ENCODE results near the gene HLA-F.
A peak's percentile ranks its signal among the peaks of the same experiment; 100 is the strongest.

The HLA-F gene

DNA sequence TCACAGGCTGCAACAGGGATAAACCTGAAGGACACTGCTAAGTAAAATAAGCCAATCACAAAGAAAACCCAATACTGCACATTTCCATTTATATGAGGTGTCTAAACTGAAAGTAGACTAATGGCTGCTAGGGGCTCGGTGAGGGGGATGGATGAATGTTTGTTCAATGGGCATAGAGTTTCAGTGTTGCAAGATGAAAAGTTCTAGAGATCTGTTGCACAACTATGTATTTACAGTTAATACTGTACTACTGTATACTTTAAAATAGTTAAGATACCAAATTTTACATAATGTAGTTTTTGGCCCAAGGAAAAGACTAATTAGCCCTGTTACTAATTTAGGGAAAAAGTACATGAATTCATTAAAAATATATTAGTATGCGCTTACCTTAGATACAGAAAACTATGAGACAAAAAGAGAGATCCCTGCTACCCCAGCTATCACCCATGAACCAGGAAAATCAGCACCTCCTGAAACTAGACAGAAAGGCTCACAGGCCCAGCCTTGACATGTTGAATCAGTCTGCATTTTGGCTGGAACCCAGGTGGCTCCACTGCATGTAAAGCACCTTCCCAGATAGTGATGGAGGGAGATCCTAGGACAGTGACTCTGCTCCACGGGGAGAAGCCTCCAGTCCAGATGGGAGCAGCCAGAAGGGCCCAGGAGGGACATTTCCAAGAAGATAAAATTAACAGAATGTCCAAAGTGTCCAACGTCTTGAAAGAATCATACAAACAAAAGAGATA lies 16.1 kb downstream of the HLA-F start:
- no peak for DNase-seq
- in situ Hi-C loops (cut with HindIII; ENCODE audit: low pct_ligation_motif_present, low pct_unique_long_range_greater_than_20kb, low sequenced_read_pairs): no loop called here

DNA sequence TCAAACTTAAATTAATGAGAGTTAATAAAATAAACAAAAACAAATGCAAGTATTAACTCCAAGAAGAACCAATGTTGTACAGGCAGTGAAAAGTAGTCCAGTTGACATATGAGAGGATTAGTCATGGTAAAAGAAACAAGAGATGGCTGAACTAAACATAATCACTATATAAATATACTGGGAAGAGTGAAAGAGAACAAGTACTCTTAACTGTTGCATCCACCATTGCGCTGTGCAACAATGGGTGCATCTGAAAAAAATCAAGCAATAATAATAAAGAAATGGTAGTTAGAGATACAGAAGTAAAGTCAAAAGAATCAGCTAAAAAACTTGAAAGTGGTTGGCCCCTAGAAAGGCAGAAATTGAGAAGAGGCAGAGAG lies 16.6 kb downstream of the HLA-F start:
- in situ Hi-C loops (cut with HindIII; ENCODE audit: low pct_ligation_motif_present, low pct_unique_long_range_greater_than_20kb, low sequenced_read_pairs): no loop called here
- DNase-seq: no peak

DNA sequence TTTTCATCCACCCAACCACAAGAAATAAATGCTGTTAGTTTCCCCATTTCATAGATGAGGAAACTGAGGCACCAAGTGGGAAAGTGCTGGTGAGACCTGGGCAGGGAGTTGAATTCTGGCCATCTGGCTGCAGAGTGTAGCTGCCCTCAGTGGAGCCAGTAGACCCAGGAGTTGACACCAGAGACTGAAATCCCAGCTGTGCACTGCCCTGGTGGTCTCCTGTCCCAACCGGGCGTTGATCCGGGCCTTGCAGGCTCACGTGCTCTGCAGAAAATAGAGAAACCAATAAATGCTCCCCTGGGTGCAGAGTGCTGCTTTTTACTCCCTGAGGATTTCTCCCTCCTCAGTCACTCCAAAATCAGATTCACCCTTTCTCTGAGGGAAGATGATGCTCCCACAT lies 18.4 kb downstream of the HLA-F start:
- no peak for DNase-seq
- in situ Hi-C loops (cut with HindIII; ENCODE audit: low pct_ligation_motif_present, low pct_unique_long_range_greater_than_20kb, low sequenced_read_pairs): no loop called here

DNA sequence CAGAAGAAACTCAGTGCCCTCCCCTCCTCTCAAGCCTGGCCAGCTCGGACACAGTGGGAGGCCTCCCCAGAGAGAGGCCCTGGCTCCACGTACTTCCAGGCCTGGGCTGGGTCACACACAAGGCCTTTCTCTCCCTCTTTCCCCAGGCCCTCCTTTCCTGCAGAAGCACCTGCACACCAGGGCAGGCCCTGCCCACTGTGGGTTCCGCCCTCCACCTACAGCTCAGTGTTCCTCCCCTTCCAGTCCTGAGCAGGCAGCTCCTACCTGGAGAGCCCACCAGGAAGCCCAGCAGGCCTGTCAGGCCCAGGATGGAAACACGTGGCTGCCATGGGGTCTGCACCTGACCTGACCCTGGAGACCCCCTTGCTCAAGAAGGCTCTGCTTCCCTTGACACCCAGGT lies 18.9 kb downstream of the HLA-F start:
- DNase-seq: no peak
- in situ Hi-C loops (cut with HindIII; ENCODE audit: low pct_ligation_motif_present, low pct_unique_long_range_greater_than_20kb, low sequenced_read_pairs): no loop called here

DNA sequence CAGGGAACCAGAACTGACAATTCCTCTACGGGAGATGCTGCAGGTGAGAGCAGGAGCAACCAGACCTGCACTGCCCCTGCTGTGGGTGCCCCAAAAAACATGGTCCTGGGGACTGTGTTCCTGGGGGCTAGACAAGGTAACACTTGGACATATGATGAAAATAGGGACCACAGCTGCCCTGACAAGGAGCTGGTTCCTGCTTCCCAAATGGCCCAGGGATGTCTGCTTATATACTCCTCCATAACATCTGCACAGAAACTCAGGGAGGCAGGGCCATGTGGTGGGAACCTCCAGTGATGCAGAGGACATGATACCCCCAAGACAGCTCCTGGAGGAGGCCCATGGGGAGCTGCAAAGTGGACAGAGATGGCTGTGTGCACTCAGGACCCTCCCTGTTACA lies 19.8 kb downstream of the HLA-F start:
- DNase-seq: no peak
- in situ Hi-C loops (cut with HindIII; ENCODE audit: low pct_ligation_motif_present, low pct_unique_long_range_greater_than_20kb, low sequenced_read_pairs): no loop called here

DNA sequence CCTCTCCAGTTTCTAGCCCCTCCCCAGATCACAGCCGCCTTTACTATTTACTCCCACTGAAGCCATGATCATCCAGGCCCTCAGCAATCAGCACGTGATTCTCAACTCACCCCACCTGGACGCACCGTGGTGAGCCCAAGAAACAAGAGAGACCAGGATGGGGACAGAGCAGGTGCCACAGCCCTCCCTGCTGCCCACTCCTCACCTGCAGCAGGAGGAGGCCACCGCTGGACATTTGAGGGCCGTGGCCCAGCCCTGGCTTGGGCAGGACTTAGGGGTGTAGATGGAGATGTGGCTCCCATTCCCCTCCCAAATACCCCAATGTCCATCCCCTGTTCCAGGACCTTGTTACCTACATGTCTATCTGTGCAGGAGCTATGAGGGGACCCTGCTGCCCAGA lies 20.3 kb downstream of the HLA-F start:
- in situ Hi-C loops (cut with HindIII; ENCODE audit: low pct_ligation_motif_present, low pct_unique_long_range_greater_than_20kb, low sequenced_read_pairs): no loop called here
- no peak for DNase-seq

DNA sequence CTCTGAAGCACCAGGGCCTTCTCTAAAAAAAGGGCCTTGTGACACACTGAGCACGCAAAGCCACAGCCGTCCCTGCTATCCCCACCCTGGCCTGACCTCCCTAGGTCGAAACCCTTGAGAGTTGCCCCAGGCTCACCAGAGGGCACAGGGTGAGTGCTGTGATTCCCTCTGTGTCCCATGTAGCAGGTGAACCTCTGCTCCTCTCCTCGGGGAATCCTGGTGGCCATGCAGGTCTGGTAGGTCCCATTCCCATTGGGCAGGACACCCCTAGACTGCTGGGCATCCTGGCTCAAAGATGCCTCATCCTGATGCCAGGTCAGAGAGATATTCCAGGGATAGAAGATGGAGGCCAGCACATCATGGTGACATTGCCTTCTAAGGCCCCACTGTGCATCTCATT lies 20.9 kb downstream of the HLA-F start:
- in situ Hi-C loops (cut with HindIII; ENCODE audit: low pct_ligation_motif_present, low pct_unique_long_range_greater_than_20kb, low sequenced_read_pairs): no loop called here
- no peak for DNase-seq

DNA sequence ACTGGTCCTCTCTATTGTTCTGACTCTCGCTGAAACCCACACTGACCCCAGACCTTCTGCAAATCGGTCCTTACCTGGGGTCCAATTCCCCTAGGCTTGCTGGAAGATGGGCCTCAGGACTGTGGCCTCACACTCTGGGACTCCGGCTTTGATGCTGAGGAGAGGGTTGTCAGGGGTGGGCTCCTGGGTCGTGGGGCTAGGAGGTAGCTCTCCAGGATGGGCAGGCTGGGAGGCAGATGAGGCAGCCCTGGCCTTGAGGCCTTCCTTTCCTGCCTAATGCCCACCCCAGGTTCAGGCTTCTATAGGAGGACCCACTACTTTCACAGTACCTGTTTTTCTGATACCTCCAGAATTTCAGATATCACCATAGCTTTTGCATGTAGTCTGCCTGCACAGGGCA lies 21.4 kb downstream of the HLA-F start:
- in situ Hi-C loops (cut with HindIII; ENCODE audit: low pct_ligation_motif_present, low pct_unique_long_range_greater_than_20kb, low sequenced_read_pairs): no loop called here
- no peak for DNase-seq

DNA sequence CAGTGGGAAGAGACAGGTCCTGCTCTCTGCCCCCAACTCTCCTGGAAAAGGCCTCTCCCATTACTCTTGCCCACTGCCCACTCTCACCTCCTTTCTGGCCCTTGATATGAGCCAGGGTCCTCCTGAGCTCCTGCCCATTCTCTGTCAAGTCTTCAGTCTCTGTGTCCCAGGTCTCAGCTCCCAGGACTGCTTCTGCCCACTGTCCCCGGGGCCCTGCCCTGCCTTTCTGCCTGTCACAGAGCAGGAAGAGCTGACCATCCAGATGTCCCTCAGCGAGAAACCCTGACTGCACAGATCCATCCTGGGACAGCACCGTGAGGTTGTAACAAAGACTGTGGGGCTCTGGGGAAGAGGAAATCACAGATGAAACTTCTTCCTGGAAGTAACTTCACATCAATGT lies 22.2 kb downstream of the HLA-F start:
- in situ Hi-C loops (cut with HindIII; ENCODE audit: low pct_ligation_motif_present, low pct_unique_long_range_greater_than_20kb, low sequenced_read_pairs): no loop called here
- DNase-seq: no peak

DNA sequence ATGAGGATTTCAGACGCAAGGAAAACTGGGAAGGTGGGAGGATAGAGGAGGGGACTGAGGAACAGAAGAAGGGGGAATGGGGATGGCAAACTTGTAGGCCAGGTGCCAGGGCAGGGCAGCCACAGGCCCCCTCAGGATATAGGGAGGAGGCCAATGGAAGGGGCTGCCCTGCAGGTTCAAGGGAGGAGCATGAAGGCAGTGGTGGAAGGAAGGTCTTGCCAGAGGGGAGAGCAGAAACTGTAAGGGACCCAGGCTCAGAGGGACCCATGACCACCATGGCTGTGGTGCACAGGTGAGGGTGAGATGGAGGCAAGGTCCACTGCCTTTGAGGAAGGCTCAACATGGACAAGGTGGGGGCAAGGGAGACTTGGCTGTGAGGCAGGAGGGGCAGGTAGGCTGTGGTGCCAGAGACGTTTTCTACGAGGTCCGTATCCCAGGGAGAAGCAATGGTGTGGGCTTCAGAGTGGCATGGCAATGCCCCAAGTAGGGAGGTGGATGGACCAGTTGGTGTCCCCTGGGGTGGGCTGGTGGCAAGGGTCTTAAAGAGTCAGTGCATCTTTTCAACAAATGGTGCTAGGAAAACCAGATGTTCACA lies 22.7 kb downstream of the HLA-F start:
- in situ Hi-C loops (cut with HindIII; ENCODE audit: low pct_ligation_motif_present, low pct_unique_long_range_greater_than_20kb, low sequenced_read_pairs): no loop called here
- no peak for DNase-seq

DNA sequence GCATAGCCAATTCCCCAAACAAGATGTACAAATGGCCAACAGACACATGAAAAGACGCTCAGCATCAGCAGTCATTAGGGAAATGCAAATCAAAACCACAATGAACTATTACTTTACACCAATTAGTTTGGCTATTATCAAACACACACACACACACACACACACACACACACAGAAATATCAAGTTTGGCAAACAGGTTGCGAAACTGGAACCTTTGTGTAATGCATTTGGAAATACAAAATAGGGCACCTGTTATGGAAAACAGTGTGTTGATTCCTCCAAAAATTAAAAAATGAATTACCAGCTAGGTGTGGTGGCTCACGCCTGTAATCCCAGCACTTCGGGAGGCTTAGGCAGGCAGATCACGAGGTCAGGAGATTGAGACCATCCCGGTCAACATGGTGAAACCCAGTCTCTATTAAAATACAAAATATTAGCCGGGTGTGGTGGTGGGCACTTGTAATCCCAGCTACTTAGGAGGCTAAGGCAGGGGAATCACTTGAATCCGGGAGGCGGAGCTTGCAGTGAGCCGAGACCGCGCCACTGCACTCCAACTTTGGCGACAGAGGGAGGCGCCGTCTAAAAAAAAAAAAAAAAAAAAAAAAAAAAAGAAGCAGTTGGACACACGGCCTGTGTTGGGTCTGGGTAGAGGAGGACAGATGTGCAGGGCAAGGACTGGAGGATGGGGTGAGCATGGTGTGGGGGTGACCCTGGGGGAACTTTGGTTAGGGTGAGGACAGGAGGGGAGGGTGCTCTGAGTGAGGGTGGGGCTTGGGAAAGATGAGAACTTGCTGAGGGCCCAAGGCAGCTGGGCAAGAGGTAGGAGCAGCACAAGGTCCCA lies 23.8 kb downstream of the HLA-F start:
- in situ Hi-C loops (cut with HindIII; ENCODE audit: low pct_ligation_motif_present, low pct_unique_long_range_greater_than_20kb, low sequenced_read_pairs): no loop called here
- DNase-seq: no peak

DNA sequence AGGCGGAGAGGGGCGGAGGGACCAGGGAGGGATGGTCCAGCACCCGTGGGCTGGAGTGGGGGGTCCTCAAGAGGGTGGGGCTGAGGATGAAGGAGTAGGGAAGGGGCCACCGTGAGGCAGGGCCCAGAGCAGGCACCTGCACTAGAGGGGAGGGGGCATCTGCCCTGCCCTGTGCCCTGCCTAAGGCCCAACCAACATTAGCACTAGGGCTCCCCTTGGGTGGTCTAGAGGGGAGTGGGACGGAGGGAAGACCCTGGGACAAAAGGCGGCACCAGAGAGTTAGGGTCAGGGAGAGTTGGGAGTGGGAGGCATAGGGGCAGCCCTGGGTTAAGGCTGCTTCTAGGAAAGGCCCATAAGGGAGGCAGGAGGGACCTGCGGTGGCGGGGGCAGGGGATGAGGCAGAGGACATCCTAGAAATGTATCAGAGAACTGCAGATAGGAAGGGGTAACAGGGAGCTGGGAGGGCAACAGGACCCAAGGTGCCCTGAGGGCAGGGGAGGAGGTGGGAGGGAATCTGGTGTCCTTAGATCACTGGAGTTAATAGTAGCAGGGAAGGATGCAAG lies 24.5 kb downstream of the HLA-F start:
- in situ Hi-C loops (cut with HindIII; ENCODE audit: low pct_ligation_motif_present, low pct_unique_long_range_greater_than_20kb, low sequenced_read_pairs): no loop called here
- DNase-seq: no peak

DNA sequence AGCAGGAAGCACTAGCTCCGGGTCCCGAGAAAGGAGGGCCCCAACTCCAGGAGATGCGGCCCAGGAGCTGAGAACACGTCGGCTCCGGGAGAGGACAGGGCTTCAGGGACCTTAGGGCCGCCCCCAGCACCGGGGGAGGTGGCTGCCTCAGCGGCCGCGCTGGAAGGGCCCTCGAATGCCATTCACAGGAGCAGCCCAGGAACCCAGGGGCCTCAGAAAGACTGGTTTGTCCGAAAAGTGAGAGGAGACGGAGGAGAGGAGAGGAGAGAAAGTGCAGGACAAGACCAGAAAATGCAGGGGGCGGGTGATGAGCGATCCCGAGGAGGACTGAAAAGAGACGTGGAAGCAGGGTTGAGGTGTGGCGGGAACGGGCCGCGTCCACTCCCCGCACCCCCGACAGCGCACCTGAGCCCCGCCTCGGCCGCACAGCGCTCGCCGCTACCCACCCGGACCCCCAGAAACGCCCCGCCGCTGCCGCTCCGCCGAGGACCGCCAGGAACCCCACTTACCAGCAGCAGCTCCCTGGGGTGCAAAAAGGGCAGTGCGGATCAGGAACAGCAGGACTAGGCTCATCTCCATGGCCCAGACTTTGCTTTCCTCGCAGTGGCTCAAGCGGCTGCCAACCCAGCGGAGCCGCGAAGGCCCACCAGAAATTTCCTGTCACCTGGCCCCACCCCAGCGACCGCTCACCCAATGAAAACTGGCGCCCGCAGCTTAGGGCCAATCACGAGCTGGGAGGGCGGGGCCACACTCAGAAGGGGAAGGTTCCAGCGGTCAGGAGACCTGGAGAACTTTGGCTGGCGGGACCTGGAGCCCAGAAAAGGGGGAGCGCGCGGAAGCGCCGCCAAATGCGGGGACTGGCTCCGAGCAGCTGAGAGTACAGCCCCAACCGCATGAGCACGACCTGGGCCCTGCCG lies 25.4 kb downstream of the HLA-F start:
- peak; percentile 88 for DNase-seq
- in situ Hi-C loops (cut with HindIII; ENCODE audit: low pct_ligation_motif_present, low pct_unique_long_range_greater_than_20kb, low sequenced_read_pairs): no loop called here

DNA sequence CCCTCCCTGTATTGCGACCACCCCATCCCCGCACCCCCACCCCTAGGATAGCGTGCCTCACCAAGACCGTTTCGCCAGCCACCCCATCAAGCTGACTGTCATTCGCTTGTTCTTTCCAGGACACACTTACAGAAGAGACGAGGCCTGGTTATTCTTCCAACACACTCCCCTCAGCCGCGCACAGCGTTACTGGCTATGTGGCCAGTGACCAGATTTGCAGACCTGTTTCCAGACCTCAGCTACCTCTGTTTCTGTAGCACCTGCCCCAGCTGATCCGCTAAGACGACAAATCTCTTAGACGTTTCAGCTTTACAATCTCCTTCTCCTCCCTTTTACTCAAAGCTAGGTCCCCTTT lies 26.1 kb downstream of the HLA-F start:
- DNase-seq: no peak
- in situ Hi-C loops (cut with HindIII; ENCODE audit: low pct_ligation_motif_present, low pct_unique_long_range_greater_than_20kb, low sequenced_read_pairs): no loop called here

DNA sequence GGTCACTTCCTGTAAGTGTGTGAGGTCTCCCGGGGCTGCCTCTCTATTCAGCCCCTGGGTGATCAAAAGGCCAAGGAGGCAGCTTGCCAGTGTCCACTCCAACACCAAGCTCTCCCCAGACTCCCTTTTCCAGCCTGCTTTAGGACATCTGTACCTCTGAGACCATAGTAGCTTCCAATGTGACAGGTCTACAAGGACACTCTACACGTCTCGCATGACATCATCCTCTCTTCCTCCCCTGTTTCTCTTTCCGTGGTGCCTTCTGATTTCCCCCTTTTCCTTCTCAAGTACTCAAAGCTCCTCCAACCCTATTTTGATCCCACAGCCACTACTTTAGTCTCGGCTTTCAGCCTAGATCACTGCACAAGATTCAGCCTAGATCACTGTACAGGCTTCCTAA lies 26.4 kb downstream of the HLA-F start:
- in situ Hi-C loops (cut with HindIII; ENCODE audit: low pct_ligation_motif_present, low pct_unique_long_range_greater_than_20kb, low sequenced_read_pairs): no loop called here
- no peak for DNase-seq

DNA sequence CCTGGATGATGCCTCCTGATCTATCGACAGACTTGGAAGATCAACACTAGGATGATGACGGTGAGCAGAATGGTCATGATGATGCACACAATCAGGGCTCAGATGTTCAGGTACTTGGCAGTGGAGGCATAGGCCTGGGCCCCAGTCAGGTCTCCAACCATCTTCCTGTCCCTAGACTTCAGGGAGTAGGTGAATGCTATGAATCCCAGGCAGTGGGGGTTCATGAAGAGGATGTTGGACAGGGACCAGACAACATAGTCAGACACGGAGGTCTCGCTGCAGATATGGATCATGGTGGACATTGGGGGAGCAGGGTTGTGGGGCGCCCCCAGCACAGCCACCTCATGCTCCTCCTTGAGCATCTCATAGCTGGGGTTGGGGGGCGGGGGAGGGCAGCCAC lies 27.5 kb downstream of the HLA-F start:
- in situ Hi-C loops (cut with HindIII; ENCODE audit: low pct_ligation_motif_present, low pct_unique_long_range_greater_than_20kb, low sequenced_read_pairs): no loop called here

DNA sequence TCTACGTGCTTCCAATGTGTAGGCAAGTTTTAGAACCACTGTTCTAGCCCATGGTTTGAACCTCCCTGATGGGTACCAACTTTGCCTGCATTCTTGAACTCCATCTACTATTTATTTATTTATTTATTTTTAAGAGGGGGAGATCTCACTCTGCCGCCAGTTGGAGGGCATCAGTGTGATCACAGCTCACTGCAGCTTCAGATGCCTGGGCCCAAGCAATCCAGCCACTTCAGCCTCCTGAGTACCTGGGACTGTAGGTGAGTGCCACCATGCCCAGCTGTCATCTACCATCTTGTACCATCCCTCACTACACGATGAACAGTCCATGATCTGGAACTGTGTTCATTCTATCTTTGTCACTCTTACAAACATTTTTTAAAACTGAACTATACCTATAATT lies 28.2 kb downstream of the HLA-F start:
- DNase-seq: no peak
- in situ Hi-C loops (cut with HindIII; ENCODE audit: low pct_ligation_motif_present, low pct_unique_long_range_greater_than_20kb, low sequenced_read_pairs): no loop called here

More for the DNA sequence above, 27.5 kb downstream of the HLA-F start:
- DNase-seq: no peak

DNA sequence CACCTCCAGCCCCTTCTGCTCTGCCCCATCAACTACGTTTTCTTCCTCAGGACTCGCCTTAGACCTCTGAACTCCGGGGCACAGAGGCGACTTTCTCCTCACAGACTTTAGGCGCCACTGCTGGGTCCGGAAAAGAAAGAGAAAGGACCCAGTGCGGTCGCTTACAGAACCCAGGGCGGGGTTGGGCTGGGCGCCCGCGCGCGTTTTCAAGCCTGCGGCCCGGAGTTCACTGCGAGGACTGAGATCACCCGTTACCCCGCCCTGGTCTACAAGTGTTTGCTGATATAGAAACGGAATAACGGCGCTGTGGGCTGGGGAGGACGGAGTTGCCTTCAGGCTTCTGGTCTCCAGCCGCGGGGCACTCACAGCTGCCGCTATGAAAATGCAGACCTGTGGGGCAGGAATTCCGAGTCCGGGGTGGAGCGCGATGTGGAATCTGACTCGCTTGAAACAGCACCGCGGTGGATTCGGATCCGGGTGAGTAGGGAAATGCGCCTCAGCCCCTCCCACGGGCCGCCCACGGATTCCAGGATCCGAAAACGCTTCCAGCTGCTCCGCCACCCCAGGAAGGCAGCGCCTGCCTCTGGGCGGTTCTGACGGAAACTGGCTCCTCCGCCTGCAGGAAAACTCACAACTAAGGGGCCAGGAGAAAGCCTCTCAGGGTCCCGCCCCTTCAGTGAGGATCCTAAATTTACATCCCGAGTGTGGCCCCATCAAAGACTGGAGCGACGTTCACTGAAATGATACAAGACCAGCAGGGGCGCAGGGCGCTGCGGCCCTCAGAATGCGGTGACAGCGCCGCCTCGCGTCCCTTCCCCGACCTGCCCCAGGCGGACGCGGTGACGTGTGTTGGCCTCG lies 29.4 kb downstream of the HLA-F start:
- in situ Hi-C loops (cut with HindIII; ENCODE audit: low pct_ligation_motif_present, low pct_unique_long_range_greater_than_20kb, low sequenced_read_pairs): no loop called here
- DNase-seq: peak; percentile 89
